Measurements from ENCODE around the gene CXCL9. TPM values are rescaled to one million over a fixed set of nuclear protein-coding genes. Genes with fewer than 3 reads are reported as not detected.

CXCL9 gene
- total RNA-seq, 1 donor from 2014 or later, result 0.22 TPM

- DNase-seq, result no peak
- H3K27me3 ChIP-seq (ENCODE audit: low read depth), result no peaks in the 10 kb centered on the region
- H3K4me3 ChIP-seq, result no peak overlapping the region
- no peaks in the 10 kb centered on the region for H3K36me3 ChIP-seq
- H3K4me1 ChIP-seq, result peaks cover 7% of the 10 kb centered on the region
- TF ChIP-seq CTCF (IDR thresholded peaks at IDR 0.05; ENCODE audit: borderline replicate concordance), result no peak
- intact Hi-C loops (cut with micrococcal nuclease), result no loop called here
- H3K27ac ChIP-seq (replicated peaks), result no peak overlapping the region
- H3K9me3 ChIP-seq (replicated peaks), result no peaks in the 10 kb centered on the region
These were observed 9.1 kb upstream of the CXCL9 start for GRCh38 chr4:76016393-76016792.

- Histone ChIP-seq H3K4me1 (peaks cover 8% of the 10 kb centered on the region), H3K9me3 (replicated peaks) (no peaks in the 10 kb centered on the region), H3K36me3 (no peaks in the 10 kb centered on the region), H3K27ac (replicated peaks) (no peak overlapping the region), H3K27me3 (ENCODE audit: low read depth) (no peaks in the 10 kb centered on the region), H3K4me3 (no peak overlapping the region)
- DNase-seq, result no peak
- TF ChIP-seq CTCF (IDR thresholded peaks at IDR 0.05; ENCODE audit: borderline replicate concordance), result no peak
- intact Hi-C loops (cut with micrococcal nuclease), result no loop called here
These were observed 6.2 kb upstream of the CXCL9 start for GRCh38 chr4:76013540-76013939.

- H3K27ac ChIP-seq (replicated peaks), result peak overlapping the region; percentile 82
- intact Hi-C loops (cut with micrococcal nuclease), result no loop called here
These were observed 5.1 kb upstream of the CXCL9 start for GRCh38 chr4:76012388-76012801.

GRCh38 chr4:76011700-76012387 lies 4.5 kb upstream of the CXCL9 start:
- DNase-seq, result no peak

More at GRCh38 chr4:76012388-76012801, 5.1 kb upstream of the CXCL9 start:
- Histone ChIP-seq H3K9me3 (replicated peaks) (no peaks in the 10 kb centered on the region), H3K36me3 (no peaks in the 10 kb centered on the region), H3K4me1 (peaks cover 8% of the 10 kb centered on the region), H3K4me3 (peak overlapping the region; percentile 36), H3K27me3 (ENCODE audit: low read depth) (no peaks in the 10 kb centered on the region)
- DNase-seq, result no peak
- TF ChIP-seq CTCF (IDR thresholded peaks at IDR 0.05; ENCODE audit: borderline replicate concordance), result no peak

GRCh38 chr4:76011018-76011670 lies 3.8 kb upstream of the CXCL9 start:
- Histone ChIP-seq H3K4me3 (peak overlapping the region; percentile 36), H3K27me3 (ENCODE audit: low read depth) (no peaks in the 10 kb centered on the region), H3K4me1 (peaks cover 8% of the 10 kb centered on the region), H3K36me3 (no peaks in the 10 kb centered on the region), H3K9me3 (replicated peaks) (no peaks in the 10 kb centered on the region), H3K27ac (replicated peaks) (peak overlapping the region; percentile 82)
- DNase-seq, result no peak
- TF ChIP-seq CTCF (IDR thresholded peaks at IDR 0.05; ENCODE audit: borderline replicate concordance), result no peak
- intact Hi-C loops (cut with micrococcal nuclease), result no loop called here

More at GRCh38 chr4:76011700-76012387, 4.5 kb upstream of the CXCL9 start:
- H3K27me3 ChIP-seq (ENCODE audit: low read depth), result no peaks in the 10 kb centered on the region
- H3K4me1 ChIP-seq, result peaks cover 8% of the 10 kb centered on the region
- peak overlapping the region; percentile 36 for H3K4me3 ChIP-seq
- intact Hi-C loops (cut with micrococcal nuclease), result no loop called here
- TF ChIP-seq CTCF (IDR thresholded peaks at IDR 0.05; ENCODE audit: borderline replicate concordance), result no peak
- peak overlapping the region; percentile 82 for H3K27ac ChIP-seq (replicated peaks)
- no peaks in the 10 kb centered on the region for H3K36me3 ChIP-seq
- no peaks in the 10 kb centered on the region for H3K9me3 ChIP-seq (replicated peaks)

Measured in left ventricle myocardium inferior (tissue), 1 donor.